IPS-18c (cell line): ENCODE measurements around the gene TEX36.
"Not testable (repeated sequence)": the region's sequence is repeated elsewhere in the genome, so short reads cannot be mapped to it uniquely, and the experiment has no call there.

Source experiments
- H3K4me3 ChIP-seq: 2 replicates; pipeline ENCODE4 v1.7.0; 2013; ENCODE audit warnings: low read depth, mild to moderate bottlenecking, low read length, moderate library complexity; ENCODE audit not compliant: insufficient read depth
- H3K9me3 ChIP-seq: one replicate; pipeline ENCODE4 v1.6.1; 2013; ENCODE audit warnings: mild to moderate bottlenecking, low read length, moderate library complexity; ENCODE audit not compliant: control insufficient read depth, insufficient read depth

The TEX36 gene

GRCh38 chr10:125653113-125653512 lies 29.9 kb downstream of the TEX36 start:
- not testable (repeated sequence) for H3K9me3 ChIP-seq, H3K4me3 ChIP-seq

GRCh38 chr10:125646311-125646710 lies 36.7 kb downstream of the TEX36 start:
- H3K9me3 ChIP-seq = peaks cover 9% of the 10 kb centered on the region
- no peak overlapping the region for H3K4me3 ChIP-seq

- Histone ChIP-seq H3K4me3 (no peak overlapping the region), H3K9me3 (peaks cover 2% of the 10 kb centered on the region)
These were observed 41.6 kb downstream of the TEX36 start for GRCh38 chr10:125641398-125641797.

GRCh38 chr10:125640653-125641052 lies 42.3 kb downstream of the TEX36 start:
- Histone ChIP-seq H3K9me3 (no peaks in the 10 kb centered on the region), H3K4me3 (no peak overlapping the region)

GRCh38 chr10:125639846-125640245 lies 43.1 kb downstream of the TEX36 start:
- H3K4me3 ChIP-seq = no peak overlapping the region
- H3K9me3 ChIP-seq = no peaks in the 10 kb centered on the region

GRCh38 chr10:125638555-125638954 lies 44.4 kb downstream of the TEX36 start:
- H3K9me3 ChIP-seq = no peaks in the 10 kb centered on the region
- no peak overlapping the region for H3K4me3 ChIP-seq

GRCh38 chr10:125637496-125637895 lies 45.5 kb downstream of the TEX36 start:
- H3K4me3 ChIP-seq = no peak overlapping the region
- no peaks in the 10 kb centered on the region for H3K9me3 ChIP-seq

- Histone ChIP-seq H3K9me3 (no peaks in the 10 kb centered on the region), H3K4me3 (no peak overlapping the region)
These were observed 48.4 kb downstream of the TEX36 start for GRCh38 chr10:125634606-125635005.

GRCh38 chr10:125633517-125633999 lies 49.4 kb downstream of the TEX36 start:
- H3K4me3 ChIP-seq = no peak overlapping the region
- H3K9me3 ChIP-seq = no peaks in the 10 kb centered on the region

GRCh38 chr10:125631806-125632205 lies 51.2 kb downstream of the TEX36 start:
- no peaks in the 10 kb centered on the region for H3K9me3 ChIP-seq

GRCh38 chr10:125629758-125630376 lies 53.1 kb downstream of the TEX36 start:
- H3K9me3 ChIP-seq = no peaks in the 10 kb centered on the region
- H3K4me3 ChIP-seq = no peak overlapping the region

More at GRCh38 chr10:125631806-125632205, 51.2 kb downstream of the TEX36 start:
- no peak overlapping the region for H3K4me3 ChIP-seq

- Histone ChIP-seq H3K4me3 (no peak overlapping the region), H3K9me3 (no peaks in the 10 kb centered on the region)
These were observed 54.6 kb downstream of the TEX36 start for GRCh38 chr10:125628104-125629049.

- no peaks in the 10 kb centered on the region for H3K9me3 ChIP-seq
These were observed 55.3 kb downstream of the TEX36 start for GRCh38 chr10:125627646-125628045.

GRCh38 chr10:125626671-125627070 lies 56.3 kb downstream of the TEX36 start:
- H3K9me3 ChIP-seq = no peaks in the 10 kb centered on the region
- H3K4me3 ChIP-seq = no peak overlapping the region

More at GRCh38 chr10:125627646-125628045, 55.3 kb downstream of the TEX36 start:
- no peak overlapping the region for H3K4me3 ChIP-seq

- Histone ChIP-seq H3K9me3 (no peaks in the 10 kb centered on the region), H3K4me3 (no peak overlapping the region)
These were observed 57.4 kb downstream of the TEX36 start for GRCh38 chr10:125625586-125625985.

GRCh38 chr10:125624800-125625199 lies 58.2 kb downstream of the TEX36 start:
- Histone ChIP-seq H3K4me3 (no peak overlapping the region), H3K9me3 (no peaks in the 10 kb centered on the region)

GRCh38 chr10:125621052-125621451 lies 61.9 kb downstream of the TEX36 start:
- Histone ChIP-seq H3K9me3 (no peaks in the 10 kb centered on the region), H3K4me3 (no peak overlapping the region)

- H3K4me3 ChIP-seq = no peak overlapping the region
These were observed 62.6 kb downstream of the TEX36 start for GRCh38 chr10:125620401-125620800.

More at GRCh38 chr10:125620401-125620800, 62.6 kb downstream of the TEX36 start:
- no peaks in the 10 kb centered on the region for H3K9me3 ChIP-seq
